ENCODE data around the gene OR4D10. TPM values are rescaled to one million over a fixed set of nuclear protein-coding genes. Genes with fewer than 3 reads are reported as not detected.
"Not testable (repeated sequence)": the region's sequence is repeated elsewhere in the genome, so short reads cannot be mapped to it uniquely, and the experiment has no call there.

Gene OR4D10
- total and polyA plus RNA-seq, 9 donors, result not detected

DNA sequence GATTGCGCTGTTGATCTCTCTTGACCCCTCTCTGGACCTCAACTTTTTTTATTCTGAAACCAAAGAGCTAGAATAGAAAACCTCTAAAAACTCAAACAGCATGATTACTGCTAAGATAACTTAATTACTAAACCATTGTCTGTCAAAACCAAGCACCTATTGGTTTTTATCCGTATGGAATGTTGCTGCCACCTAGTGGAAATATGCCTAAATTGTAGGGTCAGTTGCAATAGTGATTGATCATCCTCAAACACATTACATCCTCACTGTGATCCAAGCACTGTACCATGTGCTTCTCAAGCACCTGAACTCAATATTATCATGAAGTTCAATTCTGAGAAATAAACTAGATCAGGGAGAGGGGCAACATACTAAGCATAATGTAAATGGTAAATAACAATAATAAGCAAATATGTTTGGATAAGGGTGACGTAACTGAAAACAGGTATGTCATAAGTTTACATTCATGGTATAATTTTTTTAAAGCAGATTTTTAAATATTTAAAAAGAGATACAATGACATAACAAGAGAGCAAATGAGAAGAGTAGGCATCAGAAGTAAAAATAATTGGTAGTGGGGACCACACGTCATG lies 43.1 kb upstream of the OR4D10 start:
- no peaks in the 10 kb centered on the region for H3K27me3 ChIP-seq
- WGBS, 3 donors, result 60 to 67% (median 66%) methylated on average over 4 of the region's 4 CpGs
- H3K4me3 ChIP-seq, result no peak overlapping the region
- no peaks in the 10 kb centered on the region for H3K36me3 ChIP-seq
- no peaks in the 10 kb centered on the region for H3K9me3 ChIP-seq
- DNase-seq, result no peak
- H3K4me1 ChIP-seq (ENCODE audit: insufficient read depth), result no peaks in the 10 kb centered on the region
- no peak overlapping the region for H3K27ac ChIP-seq
- intact Hi-C loops (cut with DNase I), result no loop called here
- TF ChIP-seq, protein P1, sequence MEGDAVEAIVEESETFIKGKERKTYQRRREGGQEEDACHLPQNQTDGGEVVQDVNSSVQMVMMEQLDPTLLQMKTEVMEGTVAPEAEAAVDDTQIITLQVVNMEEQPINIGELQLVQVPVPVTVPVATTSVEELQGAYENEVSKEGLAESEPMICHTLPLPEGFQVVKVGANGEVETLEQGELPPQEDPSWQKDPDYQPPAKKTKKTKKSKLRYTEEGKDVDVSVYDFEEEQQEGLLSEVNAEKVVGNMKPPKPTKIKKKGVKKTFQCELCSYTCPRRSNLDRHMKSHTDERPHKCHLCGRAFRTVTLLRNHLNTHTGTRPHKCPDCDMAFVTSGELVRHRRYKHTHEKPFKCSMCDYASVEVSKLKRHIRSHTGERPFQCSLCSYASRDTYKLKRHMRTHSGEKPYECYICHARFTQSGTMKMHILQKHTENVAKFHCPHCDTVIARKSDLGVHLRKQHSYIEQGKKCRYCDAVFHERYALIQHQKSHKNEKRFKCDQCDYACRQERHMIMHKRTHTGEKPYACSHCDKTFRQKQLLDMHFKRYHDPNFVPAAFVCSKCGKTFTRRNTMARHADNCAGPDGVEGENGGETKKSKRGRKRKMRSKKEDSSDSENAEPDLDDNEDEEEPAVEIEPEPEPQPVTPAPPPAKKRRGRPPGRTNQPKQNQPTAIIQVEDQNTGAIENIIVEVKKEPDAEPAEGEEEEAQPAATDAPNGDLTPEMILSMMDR (IDR thresholded peaks at IDR 0.05), result peak in 1 of 3 donors; percentile 8
- no peak for TF ChIP-seq EP300 (IDR thresholded peaks at IDR 0.05)

DNA sequence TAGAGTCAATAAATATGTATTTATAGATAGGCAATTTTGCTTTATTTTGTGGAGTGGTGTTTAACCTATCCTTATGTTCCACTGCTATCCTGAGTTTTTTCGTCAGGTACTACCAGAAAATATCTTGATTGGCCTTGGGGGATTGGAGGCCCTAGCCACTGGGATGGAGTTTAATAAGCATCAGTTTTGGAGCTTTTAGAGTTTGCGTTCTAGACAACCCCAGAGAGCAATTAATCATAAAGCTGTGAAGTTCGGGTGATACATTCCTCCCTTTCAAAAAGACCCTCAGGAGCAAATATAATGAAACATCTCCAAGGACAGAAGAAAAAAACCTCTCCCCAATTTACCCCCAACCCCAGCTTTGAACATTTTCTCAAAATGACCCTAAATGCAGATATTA lies 36.9 kb upstream of the OR4D10 start, which contains the start of gene OR5A1:
Gene OR5A1, plus strand, starts transcription at position 301 of the 400 bp plus-strand sequence. CDS start 6,700 bp downstream, outside the sequence.
- intact Hi-C loops (cut with DNase I), result no loop called here
- WGBS, 3 donors, result 39 to 52% (median 42%) methylated on average over 3 of the region's 3 CpGs
- Histone ChIP-seq H3K4me1 (ENCODE audit: insufficient read depth) (no peaks in the 10 kb centered on the region), H3K27me3 (no peaks in the 10 kb centered on the region), H3K27ac (no peak within 1 kb of the TSS), H3K9me3 (no peaks in the 10 kb centered on the region), H3K36me3 (no peaks in the 10 kb centered on the region), H3K4me3 (no peak within 1 kb of the TSS)
- no peak for DNase-seq
- no peak for TF ChIP-seq EP300 (IDR thresholded peaks at IDR 0.05)
- TF ChIP-seq, protein P1 (IDR thresholded peaks at IDR 0.05), result no peak

DNA sequence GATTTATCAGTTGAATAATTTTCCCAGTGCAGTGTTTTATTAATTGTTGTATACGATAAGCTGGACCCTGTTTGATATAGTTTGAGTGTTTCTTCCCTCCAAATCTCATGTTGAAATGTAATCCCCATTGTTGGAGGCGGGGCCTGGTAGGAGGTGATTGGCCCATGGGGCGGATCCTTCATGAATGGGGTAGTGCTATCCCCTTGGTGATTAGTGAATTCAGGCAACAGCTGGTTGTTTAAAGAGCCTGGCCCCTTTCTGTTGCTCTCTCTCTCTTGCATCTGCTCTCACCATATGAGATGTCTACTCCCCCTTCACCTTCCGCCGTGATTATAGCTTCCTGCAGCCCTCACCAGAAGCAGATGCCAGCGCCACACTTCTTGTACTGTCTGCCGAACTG lies 35.3 kb upstream of the OR4D10 start:
- no peaks in the 10 kb centered on the region for H3K4me1 ChIP-seq (ENCODE audit: insufficient read depth)
- DNase-seq, result no peak
- no peaks in the 10 kb centered on the region for H3K9me3 ChIP-seq
- H3K27ac ChIP-seq, result no peak overlapping the region
- TF ChIP-seq EP300 (IDR thresholded peaks at IDR 0.05), result no peak
- TF ChIP-seq, protein P1 (IDR thresholded peaks at IDR 0.05), result no peak
- no peak for TF ChIP-seq POLR2A (IDR thresholded peaks at IDR 0.05)
- no peaks in the 10 kb centered on the region for H3K36me3 ChIP-seq
- 70 to 75% (median 72%) methylated on average over 7 of the region's 7 CpGs for WGBS, 3 donors
- no peaks in the 10 kb centered on the region for H3K27me3 ChIP-seq
- intact Hi-C loops (cut with DNase I), result no loop called here
- H3K4me3 ChIP-seq, result no peak overlapping the region

DNA sequence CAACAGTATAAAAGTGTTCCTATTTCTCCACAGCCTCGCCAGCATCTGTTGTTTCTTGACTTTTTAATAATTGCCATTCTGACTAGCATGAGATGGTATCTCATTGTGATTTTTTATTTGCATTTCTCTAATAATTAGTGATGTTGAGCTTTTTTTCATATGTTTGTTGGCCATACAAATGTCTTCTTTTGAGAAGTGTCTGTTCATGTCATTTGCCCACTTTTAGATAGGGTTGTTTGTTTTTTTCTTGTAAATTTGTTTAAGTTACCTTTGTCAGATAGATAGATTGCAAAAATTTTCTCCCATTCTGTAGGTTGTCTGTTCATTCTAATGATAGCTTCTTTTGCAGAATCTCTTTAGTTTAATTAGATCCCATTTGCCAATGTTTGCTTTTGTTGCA lies 27.5 kb upstream of the OR4D10 start:
- H3K4me3 ChIP-seq; H3K27me3 ChIP-seq; H3K9me3 ChIP-seq; DNase-seq; H3K27ac ChIP-seq; intact Hi-C loops (cut with DNase I); H3K36me3 ChIP-seq; H3K4me1 ChIP-seq (ENCODE audit: insufficient read depth): not testable (repeated sequence)
- 71 to 80% (median 79%) methylated on average over 1 of the region's 1 CpG for WGBS, 3 donors

DNA sequence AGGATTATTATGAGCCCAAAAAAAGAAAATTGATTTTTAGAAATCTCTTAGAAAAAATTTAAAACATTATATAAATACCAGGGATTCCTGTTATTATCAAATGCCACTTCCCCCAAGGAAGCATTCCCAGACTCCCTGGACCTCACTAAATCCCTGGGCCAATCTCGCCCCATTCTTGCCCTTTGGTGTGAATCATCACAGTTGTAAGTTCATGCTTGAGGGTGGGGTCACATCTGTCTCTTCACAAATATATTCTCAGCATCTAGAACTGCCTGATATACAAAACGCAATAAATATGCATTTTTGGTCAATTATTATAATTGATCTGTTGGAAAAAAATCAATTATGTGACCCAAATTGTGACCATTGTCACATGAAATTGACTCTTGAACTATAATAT lies 24.6 kb upstream of the OR4D10 start:
- Histone ChIP-seq H3K4me3 (no peak overlapping the region), H3K4me1 (ENCODE audit: insufficient read depth) (no peaks in the 10 kb centered on the region), H3K9me3 (no peaks in the 10 kb centered on the region), H3K27me3 (no peaks in the 10 kb centered on the region), H3K27ac (no peak overlapping the region), H3K36me3 (no peaks in the 10 kb centered on the region)
- DNase-seq, result no peak
- WGBS, 3 donors, result 65 to 79% (median 69%) methylated on average over 2 of the region's 2 CpGs
- TF ChIP-seq POLR2A (IDR thresholded peaks at IDR 0.05) (no peak), EP300 (IDR thresholded peaks at IDR 0.05) (no peak)
- TF ChIP-seq, protein P1 (IDR thresholded peaks at IDR 0.05), result no peak
- intact Hi-C loops (cut with DNase I), result no loop called here

Measured in ovary (tissue), 9 donors.